GM21381 (cell line): Measurements from ENCODE around the gene PHOX2B.
"Not testable (repeated sequence)": the region's sequence is repeated elsewhere in the genome, so short reads cannot be mapped to it uniquely, and the experiment has no call there.

Source experiments
- ATAC-seq: cut with Tn5 transposase; IDR thresholded peaks from one replicate; pipeline ENCODE4 v1.9.1; 2021; ENCODE audit warnings: mild to moderate bottlenecking, moderate library complexity; ENCODE audit not compliant: unreplicated experiment

The PHOX2B gene

GRCh38 chr4:41749631-41750039 is 1.1 kb upstream of the PHOX2B start:
- no peak for ATAC-seq

GRCh38 chr4:41748074-41748570 is 403 bp downstream of the PHOX2B start:
- no peak for ATAC-seq

DNA sequence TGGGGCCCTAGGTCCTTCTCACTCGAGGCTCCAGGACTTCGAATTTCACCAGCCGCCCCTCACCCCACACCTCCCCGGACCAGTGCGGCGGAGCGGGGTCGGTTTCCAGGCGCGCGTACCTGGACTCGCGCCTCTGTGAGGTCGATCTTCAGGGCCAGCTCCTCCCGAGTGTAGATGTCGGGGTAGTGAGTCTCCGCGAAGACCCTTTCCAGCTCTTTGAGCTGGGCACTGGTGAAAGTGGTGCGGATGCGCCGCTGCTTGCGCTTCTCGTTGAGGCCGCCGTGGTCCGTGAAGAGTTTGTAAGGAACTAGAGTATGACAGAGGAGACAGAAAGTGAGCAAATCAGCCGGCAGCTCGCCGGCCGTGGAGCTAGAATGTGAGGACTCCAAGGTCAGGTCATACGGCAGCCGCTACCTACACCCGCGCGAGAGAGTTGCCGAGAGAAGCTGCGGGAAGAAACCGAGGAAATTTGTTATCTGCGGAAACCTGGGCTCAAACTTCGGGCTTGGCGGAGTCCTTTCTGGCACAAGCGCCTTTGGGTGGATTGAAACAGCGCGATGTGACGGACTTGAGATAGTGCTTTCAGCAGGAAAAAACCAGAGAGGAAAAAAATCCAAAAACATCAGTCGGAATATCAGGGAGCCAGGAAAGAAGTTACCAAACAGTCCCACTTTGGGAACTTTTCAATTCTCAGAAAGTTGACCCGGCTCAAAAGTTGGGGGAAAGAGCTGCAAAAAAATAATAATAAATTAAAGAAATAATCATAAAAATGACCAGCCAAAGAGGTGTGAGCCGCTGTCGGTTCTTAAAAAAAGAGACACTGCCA is 1.1 kb downstream of the PHOX2B start:
- no peak for ATAC-seq

DNA sequence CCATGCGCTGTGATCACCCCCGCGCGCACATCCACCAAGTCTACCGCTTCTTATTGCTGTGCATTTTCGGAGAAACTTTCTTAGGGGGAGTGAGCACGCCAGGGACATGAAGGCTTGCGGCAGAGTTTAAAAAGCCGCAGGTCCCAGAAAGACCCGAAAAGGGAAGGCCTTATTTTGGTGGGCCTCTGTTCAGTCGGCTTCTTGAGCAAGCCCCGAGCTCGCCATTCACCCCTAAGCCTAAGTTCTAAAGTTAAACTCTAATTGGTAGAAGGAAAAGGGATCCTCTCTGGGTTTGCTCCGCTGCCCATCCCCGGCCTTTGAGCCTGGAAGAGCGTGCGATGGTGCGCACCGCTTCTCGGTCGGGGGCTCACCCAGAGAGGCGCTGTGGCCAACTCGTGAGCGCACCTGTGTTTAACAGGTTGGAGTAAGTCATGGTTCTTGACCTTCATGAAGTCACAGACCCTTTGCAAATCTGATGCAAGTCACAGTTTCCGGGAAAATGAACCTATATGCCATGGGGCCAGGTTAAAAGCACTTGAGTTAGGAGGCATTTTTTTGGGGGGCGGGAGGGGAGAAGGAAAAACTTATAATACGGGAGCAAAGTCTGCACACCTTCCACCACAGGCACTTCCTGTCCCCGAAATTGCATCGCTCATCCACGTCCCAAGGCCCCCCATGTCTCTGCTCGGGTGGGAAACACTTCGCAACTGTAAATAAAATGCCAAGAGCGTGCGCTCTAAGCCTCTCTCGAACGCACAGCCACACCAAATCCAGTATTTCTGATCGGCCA is 1.9 kb downstream of the PHOX2B start:
- no peak for ATAC-seq

DNA sequence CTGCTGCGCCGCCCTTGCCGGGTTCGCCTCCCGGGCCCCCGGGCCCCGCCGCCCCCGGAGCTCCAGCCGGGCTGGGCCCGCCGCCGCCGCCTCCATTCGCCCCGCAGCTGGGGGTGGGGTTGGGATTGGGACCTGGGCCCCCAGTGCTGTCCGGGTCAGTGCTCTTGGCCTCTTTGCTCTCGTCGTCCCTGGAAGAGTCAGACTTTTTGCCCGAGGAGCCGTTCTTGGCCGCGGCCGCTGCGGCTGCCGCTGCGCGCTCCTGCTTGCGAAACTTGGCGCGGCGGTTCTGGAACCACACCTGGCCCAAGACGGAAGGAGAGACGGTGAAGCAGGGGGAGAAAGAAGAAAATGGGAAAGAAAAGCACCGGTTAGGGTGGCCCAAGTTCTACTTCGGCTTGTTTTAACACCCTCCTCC is 2.5 kb downstream of the PHOX2B start:
- ATAC-seq, result no peak

DNA sequence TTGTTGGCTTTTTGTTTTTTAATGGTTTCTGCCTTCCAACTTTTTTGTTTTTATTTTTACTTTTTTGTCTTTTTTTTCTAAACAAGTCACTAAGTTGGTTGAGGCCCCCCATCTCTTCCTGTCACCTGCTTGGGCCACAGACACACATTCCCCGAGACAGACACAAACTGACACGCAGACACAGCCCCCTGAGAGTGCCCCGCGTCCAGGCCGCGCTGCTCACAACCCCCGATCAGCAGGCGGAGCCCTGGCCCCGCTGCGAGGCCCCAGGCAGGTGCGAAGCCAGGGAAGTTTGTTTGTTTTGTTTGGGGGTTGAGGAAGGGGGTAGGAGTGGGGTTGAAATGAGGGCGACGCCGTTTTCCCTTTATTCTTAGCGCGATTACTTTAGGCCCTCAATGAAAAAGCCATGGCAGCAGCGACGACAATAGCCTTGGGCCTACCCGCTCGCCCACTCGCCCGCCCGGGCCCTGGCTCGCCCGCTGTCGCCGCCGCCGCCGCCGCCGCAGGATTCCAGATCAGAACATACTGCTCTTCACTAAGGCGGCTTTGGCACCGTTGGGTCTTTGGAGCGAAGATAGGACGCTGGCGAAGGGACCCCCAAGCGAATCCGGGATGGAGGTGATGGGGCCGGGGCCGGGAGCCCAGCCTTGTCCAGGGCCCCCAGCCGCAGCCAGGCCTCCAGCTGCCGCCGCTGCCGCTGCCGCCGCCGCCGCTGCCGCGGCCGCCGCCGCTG is 3.1 kb downstream of the PHOX2B start:
- ATAC-seq, result no peak

DNA sequence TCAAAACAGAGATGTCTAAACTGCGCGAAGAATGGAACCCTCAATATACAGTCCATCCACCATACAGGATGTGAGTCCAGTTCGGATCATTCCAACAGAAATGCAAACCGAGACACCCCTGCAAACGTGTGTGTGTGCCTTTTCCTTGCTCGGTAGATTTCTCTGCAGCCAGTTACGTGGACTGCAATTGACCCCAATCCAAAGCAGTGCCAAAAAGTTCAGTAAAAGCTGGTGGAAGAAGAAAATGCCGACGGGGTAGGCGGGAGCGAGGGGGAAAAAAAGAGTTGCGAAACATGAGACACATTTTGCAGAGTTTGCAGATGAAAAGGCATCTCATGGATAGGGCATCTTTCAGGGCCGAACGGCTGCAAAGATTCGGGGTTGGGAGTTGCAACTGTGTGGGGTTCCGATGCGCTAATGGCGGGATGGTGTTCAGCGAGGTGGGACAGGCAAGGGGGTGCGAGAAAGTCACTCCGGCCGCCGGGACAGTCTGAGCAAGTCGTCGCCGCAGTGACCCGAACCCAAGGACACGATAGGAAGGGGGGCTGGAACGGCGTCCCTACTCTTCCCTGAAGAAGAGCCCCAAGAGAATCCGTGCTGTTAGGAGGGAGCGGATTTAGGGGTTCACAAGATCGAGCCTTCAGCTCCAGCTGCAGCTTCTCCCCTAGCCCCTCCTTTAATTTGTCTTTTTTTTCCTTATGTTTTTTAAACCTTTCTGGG is 3.8 kb downstream of the PHOX2B start:
- ATAC-seq, result no peak

DNA sequence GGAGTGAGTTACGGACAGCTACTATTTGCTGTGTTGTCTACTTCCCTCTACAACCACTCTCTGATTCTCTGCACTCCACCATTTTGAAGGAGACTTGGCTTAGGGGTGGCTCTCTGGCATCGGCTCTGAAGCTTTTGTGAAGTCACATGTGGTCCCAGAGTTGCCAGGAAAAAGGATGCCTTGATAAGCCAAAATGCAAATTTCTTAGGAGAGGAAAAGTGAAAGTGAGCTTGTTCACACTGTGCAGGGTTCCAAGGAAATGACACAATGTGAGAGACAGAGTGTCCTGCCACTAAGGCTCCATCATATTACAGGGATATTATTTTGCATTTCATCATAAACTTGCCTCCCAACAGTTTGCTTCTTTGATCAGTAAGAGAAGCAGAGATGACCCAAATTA is 7.2 kb downstream of the PHOX2B start:
- ATAC-seq, result no peak

DNA sequence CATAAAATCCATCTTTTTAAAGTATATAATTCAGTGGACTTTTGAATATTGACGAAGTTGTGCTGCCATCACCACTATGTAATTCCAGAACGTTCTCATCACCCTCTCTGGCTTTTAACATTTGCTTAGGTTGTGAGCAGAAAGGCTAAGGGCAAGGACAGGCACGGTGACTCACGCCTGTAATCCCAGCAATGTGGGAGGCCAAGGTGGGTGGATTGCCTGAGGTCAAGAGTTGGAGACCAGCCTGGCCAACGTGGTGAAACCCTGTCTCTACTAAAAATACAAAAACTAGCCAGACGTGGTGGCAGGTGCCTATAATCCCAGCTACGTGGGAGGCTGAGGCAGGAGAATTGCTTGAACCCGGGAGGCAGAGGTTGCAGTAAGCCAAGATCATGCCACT is 11.0 kb downstream of the PHOX2B start:
- not testable (repeated sequence) for ATAC-seq

DNA sequence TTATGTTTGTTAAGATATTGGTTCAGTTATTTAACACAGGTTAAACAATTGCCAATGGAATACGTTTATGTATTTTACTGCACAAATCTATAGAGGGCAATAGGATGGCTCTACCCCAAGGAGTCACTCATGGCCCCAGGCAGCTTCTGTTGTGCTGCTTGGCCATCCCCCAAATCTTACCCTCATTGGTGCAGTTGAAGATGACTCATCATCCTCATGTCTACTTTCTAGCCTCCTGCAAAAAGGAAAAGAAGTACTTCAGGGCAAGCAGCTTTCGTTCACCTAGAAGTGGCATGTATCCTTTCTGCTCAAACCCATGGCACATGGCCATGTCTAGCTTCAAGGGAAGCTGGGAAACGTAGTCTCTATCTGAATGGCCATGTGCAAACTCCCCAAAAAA is 14.2 kb downstream of the PHOX2B start:
- ATAC-seq, result no peak

- ATAC-seq, result no peak
Measured at GRCh38 chr4:41731569-41732126, 16.9 kb downstream of the PHOX2B start.

GRCh38 chr4:41728573-41728913 is 20.0 kb downstream of the PHOX2B start:
- ATAC-seq, result no peak

GRCh38 chr4:41727861-41728572 is 20.5 kb downstream of the PHOX2B start:
- no peak for ATAC-seq

GRCh38 chr4:41725254-41725653 is 23.3 kb downstream of the PHOX2B start:
- no peak for ATAC-seq

DNA sequence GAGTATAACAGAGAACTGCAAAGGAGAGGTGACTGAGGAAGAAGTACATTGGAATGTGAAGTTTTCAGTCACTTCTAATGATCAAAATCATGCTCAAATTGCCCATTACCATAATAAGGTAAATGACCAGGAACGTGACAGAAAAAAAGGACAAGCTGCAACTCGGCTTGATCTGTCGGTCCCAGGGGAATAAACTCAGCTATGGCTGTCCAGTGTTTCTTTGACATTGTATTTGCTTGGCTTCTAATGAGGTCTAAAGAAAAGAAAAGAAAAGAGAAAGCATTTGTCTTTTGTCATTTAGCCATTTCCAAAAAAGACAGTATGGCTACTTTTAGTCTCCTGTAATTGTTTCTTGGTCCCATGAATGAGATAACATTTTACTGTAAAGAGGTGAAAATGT is 25.2 kb downstream of the PHOX2B start:
- ATAC-seq, result no peak

- ATAC-seq, result no peak
Measured at GRCh38 chr4:41722181-41722580, 26.3 kb downstream of the PHOX2B start.

GRCh38 chr4:41719417-41719816 is 29.1 kb downstream of the PHOX2B start:
- no peak for ATAC-seq

DNA sequence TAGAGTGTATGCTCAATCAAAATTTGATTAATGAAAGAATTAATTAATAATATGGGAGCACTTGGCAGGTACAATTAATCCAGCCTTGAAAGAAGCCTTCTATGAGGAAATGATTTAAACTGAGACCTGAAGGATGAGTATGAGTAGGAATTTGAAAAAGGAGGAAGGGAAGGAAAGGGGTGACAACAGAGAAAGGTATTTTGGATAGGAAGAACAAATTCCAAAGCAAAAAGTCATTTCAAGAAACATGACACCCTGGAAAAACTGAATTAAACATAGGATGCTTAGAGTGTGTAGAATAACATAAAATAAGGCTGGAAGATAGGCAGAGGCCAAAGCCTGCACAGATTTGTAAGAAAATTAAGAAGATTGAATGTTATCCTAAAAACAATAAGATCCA is 29.6 kb downstream of the PHOX2B start:
- ATAC-seq, result no peak

DNA sequence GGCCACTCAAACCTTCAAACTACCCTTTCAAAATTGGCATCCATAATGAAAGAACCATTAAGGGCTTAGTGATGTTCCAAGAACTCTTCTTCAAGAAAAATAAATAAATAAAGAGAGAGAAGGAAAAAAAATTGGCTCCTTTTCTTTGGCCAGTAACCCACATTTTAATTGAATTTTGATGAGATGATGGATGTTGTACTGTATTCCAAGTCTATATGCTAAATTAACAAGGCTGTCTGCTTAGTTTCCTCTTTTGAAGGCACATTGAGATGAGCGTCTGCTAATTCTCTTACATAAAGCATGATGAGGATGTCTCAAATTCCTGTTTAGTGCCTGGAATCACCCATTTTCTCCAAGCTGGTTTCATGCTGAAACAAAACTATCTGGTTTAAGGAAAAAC is 33.4 kb downstream of the PHOX2B start:
- no peak for ATAC-seq
